Measurements from ENCODE around the gene OLFML1.

Gene OLFML1

GRCh38 chr11:7485186-7486097 is at the start of gene OLFML1:
Gene OLFML1, plus strand, starts transcription at chr11:7485506. Its CDS starts 370 bp downstream, at chr11:7485876.
- no peak for DNase-seq

GRCh38 chr11:7436146-7436545 is 49.2 kb upstream of the OLFML1 start:
- DNase-seq = no peak

GRCh38 chr11:7436657-7437056 is 48.6 kb upstream of the OLFML1 start:
- no peak for DNase-seq

GRCh38 chr11:7437696-7438095 is 47.6 kb upstream of the OLFML1 start:
- DNase-seq = no peak

GRCh38 chr11:7439746-7440320 is 45.5 kb upstream of the OLFML1 start:
- DNase-seq = no peak

- peak; percentile 65 for DNase-seq
These were observed 42.6 kb upstream of the OLFML1 start for GRCh38 chr11:7442588-7443215.

GRCh38 chr11:7444091-7444981 is 41.0 kb upstream of the OLFML1 start:
- no peak for DNase-seq

GRCh38 chr11:7445564-7445963 is 39.7 kb upstream of the OLFML1 start:
- DNase-seq = no peak

- DNase-seq = no peak
These were observed 37.1 kb upstream of the OLFML1 start for GRCh38 chr11:7448201-7448600.

- DNase-seq = no peak
These were observed 36.0 kb upstream of the OLFML1 start for GRCh38 chr11:7449211-7449840.

- DNase-seq = no peak
These were observed 35.5 kb upstream of the OLFML1 start for GRCh38 chr11:7449841-7450214.

- no peak for DNase-seq
These were observed 34.5 kb upstream of the OLFML1 start for GRCh38 chr11:7450836-7451235.

GRCh38 chr11:7451520-7451919 is 33.8 kb upstream of the OLFML1 start:
- DNase-seq = no peak

- no peak for DNase-seq
These were observed 33.3 kb upstream of the OLFML1 start for GRCh38 chr11:7451952-7452494.

- DNase-seq = no peak
These were observed 30.5 kb upstream of the OLFML1 start for GRCh38 chr11:7454854-7455253.

- DNase-seq = no peak
These were observed 28.1 kb upstream of the OLFML1 start for GRCh38 chr11:7457211-7457610.

- DNase-seq = no peak
These were observed 22.6 kb upstream of the OLFML1 start for GRCh38 chr11:7462706-7463105.

- DNase-seq = no peak
These were observed 17.7 kb upstream of the OLFML1 start for GRCh38 chr11:7467652-7468051.

GRCh38 chr11:7469351-7469865 is 15.9 kb upstream of the OLFML1 start:
- no peak for DNase-seq

- DNase-seq = no peak
These were observed 14.2 kb upstream of the OLFML1 start for GRCh38 chr11:7471071-7471470.

GRCh38 chr11:7473717-7474116 is 11.6 kb upstream of the OLFML1 start:
- DNase-seq = no peak

- DNase-seq = no peak
These were observed 5.2 kb upstream of the OLFML1 start for GRCh38 chr11:7480113-7480512.
